Mucosa of gallbladder (tissue), 1 donor: ENCODE data around the gene JDP2. TPM values are rescaled to one million over a fixed set of nuclear protein-coding genes. Genes with fewer than 3 reads are reported as not detected.

ENCODE experiments used
- DNase-seq: peaks from one replicate; pipeline ENCODE4 v3.0.0-alpha.2; 2020; ENCODE audit warnings: low spot score
- total RNA-seq: library from RNA; stranded (reverse); gene quantifications from one replicate; pipeline ENCODE4 v1.2.1, GENCODE V29; 2021
- donor health status: DM: no; HTN: no; CAD: no.

JDP2 gene
- total RNA-seq, 1 donor from 2014 or later: 43.0 TPM

GRCh38 chr14:75456069-75456996, 28.5 kb downstream of the JDP2 start:
- DNase-seq: no peak

DNA sequence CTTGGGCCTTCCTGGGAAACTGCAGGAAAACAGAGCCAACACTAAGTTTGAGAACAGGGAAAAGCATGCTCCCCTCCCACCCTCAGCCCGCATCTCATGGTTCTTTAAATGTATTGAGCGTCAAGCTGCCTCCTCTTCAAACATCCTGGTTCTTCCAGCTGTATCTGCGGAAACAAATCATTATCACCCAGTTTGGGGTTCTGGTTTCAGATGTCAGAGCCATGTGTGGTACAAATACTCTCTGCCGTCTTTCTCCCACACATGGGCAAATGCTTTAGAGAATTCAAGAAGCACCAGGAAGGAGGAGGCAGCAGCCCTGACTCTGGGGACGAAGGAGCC, 29.1 kb downstream of the JDP2 start:
- DNase-seq: no peak

- no peak for DNase-seq
Observed at GRCh38 chr14:75457648-75458165, 29.9 kb downstream of the JDP2 start.

DNA sequence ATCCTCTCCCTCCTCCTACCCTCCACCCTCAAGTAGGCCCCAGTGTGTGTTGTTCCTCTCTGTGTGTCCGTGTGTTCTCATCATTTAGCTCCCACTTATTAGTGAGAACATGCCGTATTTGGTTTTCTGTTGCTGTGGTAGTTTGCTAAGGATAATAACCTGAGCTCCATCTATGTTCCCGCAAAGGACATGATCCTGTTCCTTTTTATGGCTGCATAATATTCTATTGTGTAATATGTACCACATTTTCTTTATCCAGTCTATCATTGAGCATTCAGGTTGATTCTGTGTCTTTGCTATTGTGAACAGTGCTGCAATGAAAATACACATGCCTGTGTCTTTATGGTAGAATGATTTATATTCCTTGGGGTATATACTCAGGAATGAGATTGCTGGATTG, 30.5 kb downstream of the JDP2 start:
- no peak for DNase-seq

GRCh38 chr14:75459099-75459741, 31.4 kb downstream of the JDP2 start:
- DNase-seq: peak; percentile 51

DNA sequence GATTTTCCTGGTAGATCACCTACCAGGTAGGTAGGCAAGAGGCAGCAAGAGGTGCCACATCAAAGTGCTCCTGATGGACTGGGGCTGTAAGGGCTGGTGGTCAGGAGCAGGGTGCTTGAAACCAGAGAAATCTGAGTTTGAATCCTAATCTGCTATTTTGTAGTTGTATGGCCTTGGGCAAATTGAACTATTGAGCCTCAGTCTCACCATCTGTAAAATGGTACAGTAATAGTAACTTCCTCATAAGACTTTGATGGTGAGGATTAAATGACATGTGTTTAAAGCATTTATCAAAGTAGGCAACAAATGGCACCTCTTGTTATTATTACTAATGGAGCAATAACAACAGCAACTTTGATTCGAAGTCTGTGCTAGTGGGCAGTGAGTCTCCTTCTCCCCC, 32.0 kb downstream of the JDP2 start:
- DNase-seq: no peak

- DNase-seq: no peak
Observed at GRCh38 chr14:75460394-75460793, 32.6 kb downstream of the JDP2 start.

GRCh38 chr14:75461303-75461702, 33.5 kb downstream of the JDP2 start:
- no peak for DNase-seq

DNA sequence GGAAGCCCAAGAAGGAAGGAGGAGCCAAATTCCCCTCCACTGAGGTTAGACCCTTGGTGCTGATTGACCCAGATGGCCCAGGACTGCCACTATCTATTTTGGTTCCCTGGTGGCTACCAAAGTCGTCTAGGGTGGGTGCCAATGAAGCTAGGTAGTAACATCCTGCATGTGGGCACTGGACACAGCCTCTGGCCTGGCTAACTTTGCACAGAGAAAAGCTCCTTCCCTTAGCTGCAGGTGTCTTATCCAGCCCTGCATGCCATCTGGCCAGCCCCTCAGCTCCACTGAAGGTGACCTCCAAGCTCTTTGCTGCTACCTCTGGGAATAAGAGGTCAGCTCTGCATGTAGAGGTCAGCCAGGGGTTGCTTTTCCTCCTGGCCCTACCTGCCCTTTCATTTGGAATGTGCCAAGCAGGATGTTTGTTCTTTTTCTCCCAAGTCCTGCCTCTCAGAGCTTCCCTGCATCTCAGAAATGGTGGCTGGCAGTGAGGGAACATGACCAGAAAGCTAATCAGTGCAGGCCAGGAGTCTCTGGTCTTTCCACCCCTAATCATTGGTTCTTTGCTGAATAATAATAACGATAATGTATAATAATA, 34.0 kb downstream of the JDP2 start:
- no peak for DNase-seq

DNA sequence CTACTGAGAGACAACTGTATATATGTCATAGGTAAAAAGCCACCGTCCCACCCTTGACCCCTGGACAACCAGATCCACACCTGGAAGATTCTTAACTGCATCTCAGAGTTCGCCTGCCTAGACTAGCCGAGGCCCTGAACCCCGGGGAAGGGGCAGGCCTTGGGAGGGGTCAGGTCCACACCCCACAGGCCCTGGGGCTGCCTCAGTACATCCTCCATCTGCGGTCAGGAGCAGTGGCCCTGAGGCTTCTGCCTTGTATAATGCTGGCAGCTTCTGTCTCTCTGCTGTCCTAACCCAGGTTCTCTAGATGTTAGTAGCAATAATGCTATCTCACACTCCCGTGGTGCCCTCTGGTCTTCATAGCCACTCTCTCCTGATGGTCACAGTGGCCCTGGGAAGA, 36.8 kb downstream of the JDP2 start:
- no peak for DNase-seq

DNA sequence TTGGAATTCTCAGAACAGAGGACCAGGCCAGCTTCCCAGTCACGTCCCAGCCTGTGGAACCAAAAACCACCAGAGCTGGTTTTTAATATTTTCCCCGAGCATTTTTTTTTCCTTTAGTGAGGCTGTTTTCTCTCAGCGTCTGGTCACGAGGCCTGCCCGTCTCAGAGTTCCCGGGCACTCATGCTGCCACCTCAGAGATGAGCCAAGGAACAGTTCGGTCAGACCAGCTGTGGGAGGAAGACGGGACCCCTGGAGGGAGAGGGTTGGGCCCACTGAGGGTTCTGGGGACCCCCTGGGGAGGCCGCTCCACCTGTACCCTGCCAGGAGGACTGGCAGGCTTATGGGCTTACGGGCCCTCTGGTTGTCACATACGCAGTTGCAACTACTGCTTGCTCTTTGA, 39.9 kb downstream of the JDP2 start:
- DNase-seq: no peak

- DNase-seq: no peak
Observed at GRCh38 chr14:75469164-75469563, 41.3 kb downstream of the JDP2 start.

- DNase-seq: peak; percentile 45
Observed at GRCh38 chr14:75469606-75470237, 41.9 kb downstream of the JDP2 start.

GRCh38 chr14:75470238-75470797, 42.5 kb downstream of the JDP2 start:
- DNase-seq: no peak

DNA sequence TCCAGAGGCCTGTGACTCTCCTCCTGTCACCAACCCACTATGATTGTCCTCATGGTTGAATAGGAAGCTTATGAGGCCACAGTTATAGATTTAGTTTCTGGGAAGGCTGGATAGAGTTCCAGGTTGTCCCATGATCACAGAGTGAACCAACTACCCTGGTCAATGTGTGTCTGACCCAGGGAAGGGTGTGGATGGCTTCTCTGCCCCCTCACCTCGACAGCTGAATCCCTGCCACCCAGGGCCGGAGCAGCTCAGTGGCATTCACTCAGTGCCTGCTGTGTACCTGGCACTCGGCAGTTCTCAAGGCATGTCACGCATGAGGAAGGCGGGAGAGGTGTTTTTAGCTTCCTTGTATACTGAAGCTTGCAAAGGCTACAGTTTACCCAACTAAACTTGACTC, 43.2 kb downstream of the JDP2 start:
- no peak for DNase-seq

DNA sequence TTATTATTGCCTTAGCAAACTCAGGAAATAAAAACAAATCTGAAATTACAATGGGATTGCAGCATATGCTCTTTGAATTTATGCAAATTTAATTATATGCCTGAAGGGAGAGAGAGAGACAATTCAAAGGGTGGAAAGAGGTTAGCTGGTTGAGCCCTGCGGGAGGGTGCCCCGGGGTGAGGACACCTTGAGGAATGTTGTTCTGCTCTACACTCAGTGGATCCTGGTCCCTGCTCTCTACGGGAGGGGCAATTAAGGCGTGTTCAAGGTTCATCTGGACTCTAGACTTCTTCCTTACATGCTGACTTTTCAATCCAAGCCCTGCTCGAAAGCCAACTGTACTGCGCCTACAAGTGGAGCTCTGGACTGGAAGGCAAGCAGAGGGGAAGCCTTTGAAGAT, 46.3 kb downstream of the JDP2 start:
- peak; percentile 64 for DNase-seq

DNA sequence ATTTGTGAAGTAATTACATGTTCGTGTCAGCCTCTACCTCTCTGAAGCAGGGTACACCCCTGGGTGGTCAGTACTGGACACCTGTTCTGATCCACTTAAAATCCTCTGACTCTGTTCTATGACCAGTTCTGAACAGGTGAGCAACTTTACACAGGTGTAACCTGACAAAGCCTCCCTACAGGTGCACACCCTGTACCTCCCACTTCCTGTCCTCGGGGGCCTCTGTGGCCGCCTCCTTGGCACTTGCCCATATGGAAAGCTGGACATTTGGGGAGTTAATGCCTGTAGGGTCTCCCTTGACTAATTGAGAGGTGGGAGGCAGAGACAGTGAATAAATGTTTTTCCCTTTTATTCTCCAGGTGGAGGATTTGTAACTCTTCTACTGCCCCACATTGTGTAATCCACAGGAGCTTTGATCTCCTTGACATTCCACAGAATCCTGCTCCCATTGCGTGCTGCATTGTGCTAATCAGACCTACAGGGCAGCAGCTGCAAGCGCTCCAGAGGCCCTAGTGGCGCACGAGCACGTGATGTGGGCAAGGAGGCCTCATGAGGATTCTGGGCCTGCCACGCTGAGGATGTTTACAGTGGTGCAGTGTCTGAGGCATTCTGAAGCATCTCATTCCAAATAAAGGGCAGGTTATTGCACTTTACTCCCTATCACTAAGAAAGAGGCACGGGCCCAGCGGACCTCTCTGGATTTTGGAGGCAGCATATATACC, 48.6 kb downstream of the JDP2 start:
- DNase-seq: no peak

DNA sequence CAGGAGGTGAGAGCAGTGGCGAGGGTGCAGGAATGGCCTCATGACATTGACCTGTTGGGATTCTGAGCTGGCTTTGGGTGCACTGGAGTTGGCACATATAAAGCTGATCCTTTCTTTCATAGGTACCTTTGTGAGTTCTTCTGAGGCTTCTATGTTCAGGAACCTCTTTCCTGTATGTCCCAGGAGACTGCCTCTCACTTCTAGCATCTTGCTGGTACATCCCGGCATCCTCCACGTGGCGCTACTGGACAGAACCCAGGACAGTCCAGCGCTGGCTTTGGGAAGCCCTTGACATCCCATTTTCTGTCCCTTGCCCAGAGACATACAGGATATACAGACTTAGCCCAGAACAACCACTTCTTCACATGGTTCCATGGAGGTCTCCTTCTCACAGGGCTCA, 50.1 kb downstream of the JDP2 start:
- no peak for DNase-seq

- no peak for DNase-seq
Observed at GRCh38 chr14:75479770-75480600, 52.2 kb downstream of the JDP2 start.

DNA sequence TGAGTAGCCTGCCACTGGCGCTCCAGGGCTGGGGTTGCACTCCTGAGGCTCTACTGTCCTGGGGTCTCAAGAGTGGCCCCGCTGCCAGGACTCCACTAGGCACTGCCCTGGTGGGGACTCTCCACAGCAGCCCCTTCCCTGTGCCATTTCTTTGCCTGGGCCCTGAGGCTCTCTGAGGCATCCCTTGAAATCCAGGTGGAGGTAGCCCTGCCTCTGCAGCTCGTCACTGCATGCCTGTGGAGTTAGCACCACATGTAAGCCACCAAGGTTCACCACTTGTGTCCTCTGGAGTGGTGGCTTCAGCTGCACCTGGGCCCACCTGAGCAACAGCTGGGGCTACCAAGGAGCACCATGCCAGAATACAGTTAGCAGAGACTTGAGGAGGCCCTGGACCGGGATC, 54.5 kb downstream of the JDP2 start:
- no peak for DNase-seq
